GM12801 (cell line): Measurements from ENCODE around the gene BMP10.

Source experiments
- CTCF ChIP-seq: IDR thresholded peaks from one replicate; pipeline ENCODE4 v1.5.1; 2011; ENCODE audit warnings: control low read depth; ENCODE audit not compliant: insufficient read length; ENCODE audit errors: extremely low read depth

BMP10 gene

GRCh38 chr2:68850524-68850923 lies 20.7 kb downstream of the BMP10 start:
- TF ChIP-seq CTCF, result no peak

- TF ChIP-seq CTCF, result no peak
Measured at GRCh38 chr2:68849579-68850030, 21.6 kb downstream of the BMP10 start.

DNA sequence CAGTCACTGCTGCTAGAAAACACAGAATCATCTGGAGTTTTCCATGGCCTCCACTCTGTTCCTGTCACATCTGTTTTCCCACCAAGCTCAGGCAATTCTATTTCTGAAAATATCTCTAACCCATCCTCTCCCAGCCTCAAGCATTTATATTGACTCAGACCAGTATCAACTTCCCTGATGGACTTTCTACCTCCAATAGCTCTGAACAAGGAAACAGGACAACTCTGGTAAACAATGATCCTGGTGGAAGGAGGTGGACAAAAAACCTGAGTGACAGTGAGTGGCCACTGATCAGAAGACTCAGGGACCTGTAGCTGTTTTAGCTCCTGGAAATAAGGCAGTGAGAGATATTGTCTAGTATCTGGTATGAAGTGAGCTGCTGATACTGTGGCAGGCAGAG lies 23.4 kb downstream of the BMP10 start:
- no peak for TF ChIP-seq CTCF

GRCh38 chr2:68846091-68846490 lies 25.1 kb downstream of the BMP10 start:
- TF ChIP-seq CTCF, result no peak

GRCh38 chr2:68845043-68845442 lies 26.2 kb downstream of the BMP10 start:
- no peak for TF ChIP-seq CTCF

DNA sequence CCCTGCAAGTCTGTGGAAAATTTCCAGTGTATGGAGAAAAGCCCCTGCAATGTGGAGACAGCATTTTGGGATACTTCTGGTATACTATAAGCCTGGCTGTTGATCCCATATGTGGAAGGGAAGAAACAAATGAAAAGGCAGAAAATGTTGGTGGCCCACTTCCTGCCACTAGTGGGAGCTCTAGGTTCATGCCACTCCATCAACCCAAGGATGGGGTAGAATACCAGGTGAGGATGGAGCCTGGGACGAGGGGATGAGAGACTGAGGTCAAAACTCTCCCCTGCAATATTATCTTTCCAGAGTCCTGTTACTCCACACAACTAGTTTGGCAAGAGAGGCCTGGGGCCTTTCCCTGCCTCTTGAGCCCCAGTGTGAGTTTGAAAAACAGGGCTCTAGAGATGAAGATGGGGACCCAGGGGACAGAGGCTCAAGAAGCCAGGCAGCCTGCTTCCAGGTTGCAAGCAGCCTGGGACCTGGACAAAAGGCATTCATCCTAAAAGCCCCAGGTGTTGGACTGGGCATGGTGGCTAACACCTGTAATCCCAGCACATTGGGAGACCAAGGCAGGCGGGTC lies 31.9 kb downstream of the BMP10 start:
- no peak for TF ChIP-seq CTCF

DNA sequence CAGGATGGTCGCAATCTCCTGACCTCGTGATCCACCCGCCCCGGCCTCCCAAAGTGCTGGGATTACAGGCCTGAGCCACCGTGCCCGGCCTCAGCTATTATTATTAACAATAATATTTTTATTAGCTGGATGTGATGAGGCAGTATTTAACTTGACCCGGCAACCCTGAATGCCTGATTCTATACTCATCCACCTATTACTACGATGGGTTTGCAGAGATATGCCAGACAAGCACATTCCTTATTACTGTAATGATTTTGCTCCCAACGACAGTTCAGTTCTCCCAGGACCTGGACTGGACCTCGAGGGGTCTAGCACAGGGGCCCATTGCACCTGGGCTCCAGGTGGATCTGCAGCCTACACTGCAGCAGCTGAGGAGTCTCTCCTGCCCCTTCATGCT lies 32.6 kb downstream of the BMP10 start:
- no peak for TF ChIP-seq CTCF
